ENCODE data around the gene SIVA1. TPM values are rescaled to one million over a fixed set of nuclear protein-coding genes. Genes with fewer than 3 reads are reported as not detected.
A peak's percentile ranks its signal among the peaks of the same experiment; 100 is the strongest.

Gene SIVA1
- total RNA-seq, 5 donors from 2014 or later (not counting 1 experiment from before 2014, with no cell fraction given) = 62.3 to 93.5 (median 79.5) TPM

DNA sequence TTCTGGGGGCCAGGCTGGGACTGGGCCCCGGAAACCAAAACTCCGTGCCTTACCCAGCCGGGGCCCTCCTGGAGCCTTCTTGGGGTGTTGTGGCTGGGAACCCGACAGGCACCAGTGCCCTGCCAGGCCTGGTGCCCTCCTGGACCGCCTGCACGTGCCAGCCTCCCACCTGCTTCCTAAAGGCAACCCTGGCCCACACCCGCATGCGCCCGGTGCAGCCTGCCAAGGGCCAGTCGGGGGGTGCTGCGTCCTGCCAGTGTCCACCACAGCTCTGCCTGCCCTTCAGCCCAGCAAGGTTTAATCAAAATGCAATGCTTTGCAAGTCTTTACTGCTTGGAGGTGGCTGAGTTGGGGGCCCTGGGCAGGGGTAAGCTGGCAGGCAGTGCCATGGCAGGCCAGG lies 34.1 kb upstream of the SIVA1 start:
- ChIA-PET CTCF (no interaction called here), POLR2A (no interaction called here)
- Mint-ChIP-seq H3K27ac (no peak overlapping the region), H3K9me3 (no peaks in the 10 kb centered on the region), H3K4me3 (no peak overlapping the region), H3K4me1 (peaks cover 0 to 3% (median 0%) of the 10 kb centered on the region in 3 donors), H3K27me3 (no peaks in the 10 kb centered on the region), H3K36me3 (peaks cover 12% of the 10 kb centered on the region)
- no peaks in the 10 kb centered on the region for H3K27me3 ChIP-seq (replicated peaks in 1 of 2; ENCODE audit: control insufficient read depth in 2 of 2, extremely low read depth in 1 of 2, insufficient read depth in 2 of 2, low read length in 1 of 2)
- H3K27ac ChIP-seq (ENCODE audit: low read length) = no peak overlapping the region
- H3K4me3 ChIP-seq (ENCODE audit: control insufficient read depth in 1 of 2, extremely low read depth in 1 of 2, low read length in 1 of 2) = no peak overlapping the region
- 95% methylated on average over 7 of the region's 11 CpGs for WGBS (ENCODE audit: insufficient coverage)
- DNase-seq (no peak), ATAC-seq (replicated peaks in 1 of 4) (no peak)
- H3K4me1 ChIP-seq (ENCODE audit: control insufficient read depth in 1 of 2, extremely low read depth in 1 of 2, insufficient read depth in 2 of 2, low read length in 2 of 2) = peaks cover 0 to 8% of the 10 kb centered on the region in 2 experiments
- no peaks in the 10 kb centered on the region for H3K9me3 ChIP-seq
- peaks cover 5 to 6% of the 10 kb centered on the region in 2 donors for H3K36me3 ChIP-seq (ENCODE audit: control insufficient read depth in 2 of 2, extremely low read depth in 1 of 2, insufficient read depth in 1 of 2, low read length in 1 of 2)

DNA sequence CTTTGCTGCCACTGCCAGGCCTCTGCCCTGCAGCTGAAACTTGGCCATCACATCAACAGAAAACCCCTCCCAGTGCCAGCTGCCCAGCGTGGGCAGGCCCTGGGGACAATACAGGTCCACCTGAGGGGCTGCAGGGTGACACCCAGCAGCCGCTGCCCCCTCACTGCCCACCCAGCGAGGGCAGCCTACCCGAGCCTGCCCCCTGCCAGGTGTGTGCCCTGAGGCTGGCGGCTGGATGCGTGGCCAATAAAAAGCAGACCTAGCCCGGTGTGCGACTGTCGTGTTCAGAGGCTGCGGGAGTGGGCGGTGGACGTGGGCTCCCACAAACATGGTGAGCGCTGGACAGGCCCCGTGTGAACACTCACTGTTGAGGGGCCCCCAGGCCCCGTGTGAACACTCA lies 33.6 kb upstream of the SIVA1 start:
- CTCF ChIA-PET = no interaction called here
- H3K4me1 Mint-ChIP-seq = peaks cover 0 to 3% (median 0%) of the 10 kb centered on the region in 3 donors
- Histone ChIP-seq H3K27me3 (replicated peaks in 1 of 2; ENCODE audit: control insufficient read depth in 2 of 2, extremely low read depth in 1 of 2, insufficient read depth in 2 of 2, low read length in 1 of 2) (no peaks in the 10 kb centered on the region), H3K9me3 (no peaks in the 10 kb centered on the region), H3K4me3 (ENCODE audit: control insufficient read depth in 1 of 2, extremely low read depth in 1 of 2, low read length in 1 of 2) (no peak overlapping the region), H3K4me1 (ENCODE audit: control insufficient read depth in 1 of 2, extremely low read depth in 1 of 2, insufficient read depth in 2 of 2, low read length in 2 of 2) (peaks cover 0 to 9% of the 10 kb centered on the region in 2 experiments), H3K27ac (ENCODE audit: low read length) (no peak overlapping the region), H3K36me3 (ENCODE audit: control insufficient read depth in 2 of 2, extremely low read depth in 1 of 2, insufficient read depth in 1 of 2, low read length in 1 of 2) (peaks cover 2 to 4% of the 10 kb centered on the region in 2 donors)
- no peaks in the 10 kb centered on the region for H3K27me3 Mint-ChIP-seq
- H3K9me3 Mint-ChIP-seq = no peaks in the 10 kb centered on the region
- WGBS (ENCODE audit: insufficient coverage) = 94% methylated on average over 15 of the region's 15 CpGs
- no peak overlapping the region for H3K4me3 Mint-ChIP-seq
- ATAC-seq (replicated peaks in 1 of 4) (no peak), DNase-seq (no peak)
- H3K27ac Mint-ChIP-seq = no peak overlapping the region
- peaks cover 12% of the 10 kb centered on the region for H3K36me3 Mint-ChIP-seq
- POLR2A ChIA-PET = no interaction called here

DNA sequence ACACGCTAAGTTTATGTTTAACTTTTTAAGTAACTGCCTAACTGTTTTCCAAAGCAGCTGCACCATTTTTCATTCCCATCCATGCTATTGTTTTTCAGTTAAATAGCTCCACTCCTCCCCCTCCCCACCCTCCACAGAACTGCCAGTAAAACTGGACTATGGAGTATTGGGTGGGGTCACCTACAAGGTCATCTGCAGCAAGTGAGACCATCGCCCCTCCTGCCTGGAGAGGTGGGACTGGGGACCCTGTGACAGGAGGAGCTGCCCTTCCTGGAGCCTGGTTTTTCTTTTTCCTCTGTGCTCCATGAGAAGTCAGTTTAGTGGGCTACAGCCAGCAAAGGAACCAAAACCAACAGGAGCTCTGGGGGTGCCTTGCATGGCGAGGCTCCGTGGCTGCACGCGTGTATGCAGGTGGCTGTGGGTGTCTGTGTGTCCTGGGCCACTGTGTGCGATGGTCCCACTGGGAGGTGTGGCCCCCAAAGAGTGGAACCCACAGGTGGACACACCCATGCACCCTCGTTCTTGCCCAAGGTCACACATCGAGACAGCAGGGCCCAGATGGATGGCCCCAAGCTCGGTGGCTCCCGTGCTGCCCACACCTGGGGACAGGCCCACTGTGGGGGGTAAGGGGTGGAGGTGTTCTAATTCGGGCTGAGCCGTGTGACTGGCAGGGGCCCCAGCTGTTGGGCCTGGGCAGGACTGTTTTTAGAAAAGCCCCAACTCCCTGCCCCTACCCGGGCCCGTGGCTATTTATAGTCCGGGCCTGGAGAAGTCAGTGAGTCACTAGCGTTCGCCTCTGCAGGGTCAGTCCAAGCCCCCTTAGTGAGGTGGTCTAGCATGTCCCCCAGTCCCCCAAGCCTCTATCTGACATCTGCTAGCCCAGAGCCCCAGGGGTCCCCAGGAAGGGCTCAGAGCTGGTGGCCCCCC lies 31.2 kb upstream of the SIVA1 start:
- 84% methylated on average over 12 of the region's 18 CpGs for WGBS (ENCODE audit: insufficient coverage)
- Mint-ChIP-seq H3K4me3 (peak overlapping the region in 1 of 3 donors; percentile 24), H3K27me3 (no peaks in the 10 kb centered on the region), H3K9me3 (no peaks in the 10 kb centered on the region), H3K36me3 (peaks cover 8% of the 10 kb centered on the region), H3K4me1 (peaks cover 0 to 6% (median 0%) of the 10 kb centered on the region in 3 donors), H3K27ac (no peak overlapping the region)
- no peak overlapping the region for H3K4me3 ChIP-seq (ENCODE audit: control insufficient read depth in 1 of 2, extremely low read depth in 1 of 2, low read length in 1 of 2)
- no peak overlapping the region for H3K27ac ChIP-seq (ENCODE audit: low read length)
- ATAC-seq (replicated peaks in 1 of 4) (no peak), DNase-seq (no peak)
- peaks cover 0 to 15% of the 10 kb centered on the region in 2 experiments for H3K4me1 ChIP-seq (ENCODE audit: control insufficient read depth in 1 of 2, extremely low read depth in 1 of 2, insufficient read depth in 2 of 2, low read length in 2 of 2)
- H3K9me3 ChIP-seq = no peaks in the 10 kb centered on the region
- no peaks in the 10 kb centered on the region for H3K36me3 ChIP-seq (ENCODE audit: control insufficient read depth in 2 of 2, extremely low read depth in 1 of 2, insufficient read depth in 1 of 2, low read length in 1 of 2)
- ChIA-PET POLR2A (no interaction called here), CTCF (interaction anchor here in 1 of 2 donors (0.6 to 1.0 kb wide), 2 partner anchors 27 to 31 kb away, joined by 3 to 4 read pairs; partner anchors contain the start of gene SIVA1)
- peaks cover 0 to 13% of the 10 kb centered on the region in 2 experiments for H3K27me3 ChIP-seq (replicated peaks in 1 of 2; ENCODE audit: control insufficient read depth in 2 of 2, extremely low read depth in 1 of 2, insufficient read depth in 2 of 2, low read length in 1 of 2)

DNA sequence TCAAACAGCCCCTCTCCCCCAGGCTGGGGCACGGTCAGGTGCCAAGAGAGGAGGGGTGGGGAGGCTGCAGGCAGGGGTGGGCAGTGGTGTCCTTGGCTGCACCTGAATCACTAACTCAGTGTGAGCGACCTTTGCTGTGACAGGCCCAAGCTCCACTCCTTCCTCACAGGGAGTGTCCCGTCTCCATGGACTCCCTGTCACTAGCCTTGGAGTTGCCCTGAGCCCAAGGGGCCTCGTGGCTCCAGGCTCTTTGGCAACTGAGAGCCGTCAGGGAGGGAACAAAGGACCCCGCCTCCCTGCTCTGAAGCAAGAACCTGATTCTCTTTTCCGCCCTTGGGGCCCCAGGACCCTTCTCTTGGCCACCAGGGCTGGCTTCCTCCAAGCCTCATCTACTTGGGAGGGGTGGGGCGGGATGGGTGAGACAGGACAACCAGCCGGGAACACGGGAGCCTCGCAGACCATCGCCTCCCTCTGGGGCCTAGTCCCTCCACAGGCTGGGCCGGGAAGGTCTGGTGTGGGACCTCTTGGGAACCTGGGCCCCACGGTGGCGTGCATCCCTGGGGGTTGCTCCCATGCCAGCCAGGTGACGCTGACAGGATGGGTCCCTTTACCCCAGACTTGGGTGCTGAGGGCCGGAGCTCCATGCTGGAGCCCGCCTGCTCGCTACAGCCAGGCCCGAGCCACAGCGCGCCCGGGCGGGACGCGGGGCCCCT lies 29.9 kb upstream of the SIVA1 start:
- Mint-ChIP-seq H3K4me1 (peaks cover 0 to 3% (median 0%) of the 10 kb centered on the region in 3 donors), H3K9me3 (no peaks in the 10 kb centered on the region), H3K27me3 (no peaks in the 10 kb centered on the region), H3K4me3 (peak overlapping the region in 1 of 3 donors; percentile 53), H3K27ac (no peak overlapping the region), H3K36me3 (peaks cover 5% of the 10 kb centered on the region)
- Histone ChIP-seq H3K36me3 (ENCODE audit: control insufficient read depth in 2 of 2, extremely low read depth in 1 of 2, insufficient read depth in 1 of 2, low read length in 1 of 2) (no peaks in the 10 kb centered on the region), H3K4me1 (ENCODE audit: control insufficient read depth in 1 of 2, extremely low read depth in 1 of 2, insufficient read depth in 2 of 2, low read length in 2 of 2) (peaks cover 0 to 15% of the 10 kb centered on the region in 2 experiments), H3K4me3 (ENCODE audit: control insufficient read depth in 1 of 2, extremely low read depth in 1 of 2, low read length in 1 of 2) (no peak overlapping the region), H3K27ac (ENCODE audit: low read length) (no peak overlapping the region), H3K9me3 (no peaks in the 10 kb centered on the region), H3K27me3 (replicated peaks in 1 of 2; ENCODE audit: control insufficient read depth in 2 of 2, extremely low read depth in 1 of 2, insufficient read depth in 2 of 2, low read length in 1 of 2) (peaks cover 0 to 14% of the 10 kb centered on the region in 2 experiments)
- DNase-seq = no peak
- POLR2A ChIA-PET = no interaction called here
- CTCF ChIA-PET = interaction anchor here in 1 of 2 donors (0.6 to 1.5 kb wide), 2 partner anchors 29 to 104 kb away, joined by 3 to 4 read pairs; partner anchors contain the start of gene SIVA1
- ATAC-seq (replicated peaks in 1 of 4) = peak in 1 of 4 experiments; percentile 2
- 46% methylated on average over 19 of the region's 26 CpGs for WGBS (ENCODE audit: insufficient coverage)

DNA sequence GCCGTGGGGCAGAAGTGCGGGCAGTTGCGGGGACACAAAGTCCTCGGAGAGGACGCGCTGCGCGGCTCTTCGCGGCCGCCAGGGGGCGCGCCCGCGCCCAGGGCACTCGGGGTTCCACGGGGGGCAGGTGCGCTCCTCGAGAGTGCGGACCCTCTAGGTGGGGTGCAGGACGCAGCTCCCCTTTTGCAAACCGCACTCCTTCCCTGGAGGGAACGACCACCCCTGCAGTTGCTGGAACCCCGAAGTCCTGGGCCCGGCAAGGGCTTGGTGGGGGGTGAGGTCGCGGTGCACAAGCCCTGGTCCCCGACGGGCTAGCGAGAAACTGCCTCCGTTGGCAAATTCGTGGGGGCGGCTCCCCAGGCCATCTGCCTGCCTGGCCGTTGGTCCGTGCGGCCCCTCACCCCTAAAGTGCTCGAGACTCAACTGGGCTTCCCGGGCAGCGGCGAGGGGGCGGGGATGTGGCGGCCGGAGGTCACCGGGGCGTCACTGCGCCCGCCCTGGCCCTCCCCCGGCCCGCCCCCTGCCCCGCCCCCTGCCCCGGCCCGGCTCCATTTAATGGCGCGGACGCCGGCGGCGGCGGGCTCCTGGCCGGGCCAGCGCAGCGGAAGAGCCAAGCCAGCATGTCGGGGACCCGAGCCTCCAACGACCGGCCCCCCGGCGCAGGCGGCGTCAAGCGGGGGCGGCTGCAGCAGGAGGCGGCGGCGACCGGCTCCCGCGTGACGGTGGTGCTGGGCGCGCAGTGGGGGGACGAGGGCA lies 29.1 kb upstream of the SIVA1 start, which contains the start of gene ADSS1:
Gene ADSS1 (plus strand): TSS at position 579 of the 756 bp plus-strand sequence. CDS start 42 bp downstream, at position 621.
- Histone ChIP-seq H3K36me3 (ENCODE audit: control insufficient read depth in 2 of 2, extremely low read depth in 1 of 2, insufficient read depth in 1 of 2, low read length in 1 of 2) (no peaks in the 10 kb centered on the region), H3K9me3 (no peaks in the 10 kb centered on the region), H3K4me1 (ENCODE audit: control insufficient read depth in 1 of 2, extremely low read depth in 1 of 2, insufficient read depth in 2 of 2, low read length in 2 of 2) (peaks cover 0 to 15% of the 10 kb centered on the region in 2 experiments), H3K4me3 (ENCODE audit: control insufficient read depth in 1 of 2, extremely low read depth in 1 of 2, low read length in 1 of 2) (peak within 1 kb of the TSS; percentile 66 to 75), H3K27ac (ENCODE audit: low read length) (no peak within 1 kb of the TSS), H3K27me3 (replicated peaks in 1 of 2; ENCODE audit: control insufficient read depth in 2 of 2, extremely low read depth in 1 of 2, insufficient read depth in 2 of 2, low read length in 1 of 2) (peaks cover 0 to 14% of the 10 kb centered on the region in 2 experiments)
- H3K36me3 Mint-ChIP-seq = peaks cover 5% of the 10 kb centered on the region
- no peaks in the 10 kb centered on the region for H3K9me3 Mint-ChIP-seq
- H3K27ac Mint-ChIP-seq = no peak within 1 kb of the TSS
- WGBS (ENCODE audit: insufficient coverage) = under 1% methylated on average over 74 of the region's 82 CpGs
- H3K4me3 Mint-ChIP-seq = peak within 1 kb of the TSS; percentile 53 to 69 (median 69)
- no peaks in the 10 kb centered on the region for H3K27me3 Mint-ChIP-seq
- ChIA-PET POLR2A (no interaction called here), CTCF (interaction anchor here in 1 of 2 donors (0.6 to 1.5 kb wide), 2 partner anchors 29 to 103 kb away, joined by 3 to 4 read pairs; partner anchors contain the start of gene SIVA1)
- DNase-seq (peak in 33 of 35 experiments; percentile 23 to 77 (median 48)), ATAC-seq (replicated peaks in 1 of 4) (peak; percentile 80 to 87 (median 83))
- H3K4me1 Mint-ChIP-seq = peaks cover 0 to 3% (median 0%) of the 10 kb centered on the region in 3 donors
